Measurements from ENCODE around the gene PIGR. TPM values are rescaled to one million over a fixed set of nuclear protein-coding genes. Genes with fewer than 3 reads are reported as not detected.
A peak's percentile ranks its signal among the peaks of the same experiment; 100 is the strongest.

Gene PIGR
- polyA plus RNA-seq, 2 of the 4 experiments (the other 2 are of a cell fraction) = 0.01 TPM; not detected in 1

DNA sequence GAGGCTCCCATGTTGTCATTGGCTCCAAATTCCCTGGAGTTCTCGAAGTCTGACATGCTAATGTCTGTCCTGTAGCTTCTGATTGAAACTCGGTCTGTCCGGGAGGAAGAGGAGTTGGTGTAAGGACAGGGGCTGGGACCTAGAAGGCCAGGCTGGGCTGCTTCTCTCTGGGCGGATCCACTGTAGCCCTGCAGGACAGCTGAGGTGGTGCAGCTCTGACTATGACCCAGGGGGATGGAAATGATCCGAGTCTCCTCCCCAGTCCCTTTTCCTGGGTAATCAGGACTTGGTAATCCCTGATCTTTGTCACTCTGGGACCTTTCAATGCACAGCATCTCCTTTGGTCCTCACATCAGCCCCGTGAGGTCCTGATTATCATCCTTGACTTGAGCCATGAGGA lies 14.6 kb downstream of the PIGR start:
- CTCF ChIA-PET = interaction anchor here (0.7 to 7.8 kb wide), 10 partner anchors 15 to 452 kb away, joined by 3 to 63 read pairs (median 3); partner anchors contain the start of gene PIGR
- POLR2A ChIA-PET = no interaction called here
- 73% methylated on average over 6 of the region's 6 CpGs for WGBS (ENCODE audit: missing lambda C conversion rate)
- FAIRE-seq (no peak), DNase-seq (ENCODE audit: low read depth in 1 of 2, low spot score in 1 of 2) (no peak), ATAC-seq (peak; percentile 53 to 55; a peak in 3 of 6 replicates)
- Histone ChIP-seq H3K27ac (no peak overlapping the region), H3K4me1 (peaks cover 9% of the 10 kb centered on the region), H3K9me3 (no peaks in the 10 kb centered on the region), H3K4me3 (no peak overlapping the region), H3K4me2 (no peak overlapping the region)
- TF ChIP-seq RNF2 (IDR thresholded peaks at IDR 0.05; ENCODE audit: borderline replicate concordance, low read depth) (no peak), ZNF302 (CRISPR knock-in tag; IDR thresholded peaks at IDR 0.05) (no peak), HEYL (CRISPR knock-in tag; IDR thresholded peaks at IDR 0.05) (no peak), RARB (CRISPR knock-in tag; IDR thresholded peaks at IDR 0.05) (no peak), FOXS1 (CRISPR knock-in tag; IDR thresholded peaks at IDR 0.05) (no peak), KDM1A (IDR thresholded peaks at IDR 0.05; ENCODE audit: low read depth) (no peak), EHMT2 (IDR thresholded peaks at IDR 0.05; ENCODE audit: low read depth) (no peak), HDAC2 (IDR thresholded peaks at IDR 0.05) (no peak), JUN (IDR thresholded peaks at IDR 0.05) (no peak), BHLHE40 (IDR thresholded peaks at IDR 0.05; ENCODE audit: low read depth, low read length) (no peak), CBX2 (IDR thresholded peaks at IDR 0.05; ENCODE audit: borderline replicate concordance, low read depth) (no peak), JUNB (IDR thresholded peaks at IDR 0.05) (no peak)
- TF ChIP-seq, protein P1, sequence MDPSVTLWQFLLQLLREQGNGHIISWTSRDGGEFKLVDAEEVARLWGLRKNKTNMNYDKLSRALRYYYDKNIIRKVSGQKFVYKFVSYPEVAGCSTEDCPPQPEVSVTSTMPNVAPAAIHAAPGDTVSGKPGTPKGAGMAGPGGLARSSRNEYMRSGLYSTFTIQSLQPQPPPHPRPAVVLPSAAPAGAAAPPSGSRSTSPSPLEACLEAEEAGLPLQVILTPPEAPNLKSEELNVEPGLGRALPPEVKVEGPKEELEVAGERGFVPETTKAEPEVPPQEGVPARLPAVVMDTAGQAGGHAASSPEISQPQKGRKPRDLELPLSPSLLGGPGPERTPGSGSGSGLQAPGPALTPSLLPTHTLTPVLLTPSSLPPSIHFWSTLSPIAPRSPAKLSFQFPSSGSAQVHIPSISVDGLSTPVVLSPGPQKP (IDR thresholded peaks at IDR 0.05; ENCODE audit: low read depth, low read length) = no peak

DNA sequence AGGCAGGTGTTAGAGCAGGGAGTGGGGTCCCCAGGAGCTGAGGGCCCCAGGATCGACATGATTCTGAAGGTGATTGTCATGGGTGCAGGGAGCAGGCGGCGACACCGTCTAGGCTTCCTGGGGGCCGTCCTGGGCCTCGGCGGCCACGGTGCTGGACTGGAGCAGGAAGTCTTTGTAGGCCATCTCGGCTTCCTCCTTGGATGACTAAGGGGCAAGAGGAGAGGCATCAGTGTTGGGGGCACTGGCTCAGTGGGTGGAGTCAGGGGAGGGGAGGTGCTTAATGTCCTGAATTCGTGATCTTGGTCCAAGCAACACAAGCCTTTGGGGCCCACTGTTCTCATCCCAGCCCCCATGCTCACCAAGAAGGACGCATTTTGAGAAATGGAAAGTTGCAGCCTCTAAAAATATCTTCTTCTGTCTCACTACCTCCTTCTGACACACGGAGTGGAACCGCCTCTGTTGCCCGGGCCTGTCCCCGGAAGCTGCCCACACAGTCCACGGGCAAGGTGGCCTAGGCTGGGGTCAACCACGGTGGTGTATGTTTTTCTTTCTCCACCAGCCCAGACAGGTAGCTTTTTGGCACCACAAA lies 16.0 kb downstream of the PIGR start:
- H3K4me3 ChIP-seq = no peak overlapping the region
- POLR2A ChIA-PET = no interaction called here
- ATAC-seq = no peak
- FAIRE-seq = no peak
- no peak for DNase-seq (ENCODE audit: low read depth in 1 of 2, low spot score in 1 of 2)
- TF ChIP-seq FOSB (CRISPR knock-in tag; IDR thresholded peaks at IDR 0.05) (no peak), BCL3 (IDR thresholded peaks at IDR 0.05) (no peak), CEBPB (IDR thresholded peaks at IDR 0.05) (no peak), NPAS2 (CRISPR knock-in tag; IDR thresholded peaks at IDR 0.05; ENCODE audit: borderline replicate concordance) (no peak), POLR2AphosphoS2 (conservative IDR thresholded peaks at IDR 0.05; ENCODE audit: low read length) (no peak), ATOH8 (CRISPR knock-in tag; IDR thresholded peaks at IDR 0.05; ENCODE audit: low read depth) (no peak), EHMT2 (IDR thresholded peaks at IDR 0.05; ENCODE audit: low read depth) (no peak)
- H3K4me1 ChIP-seq = peaks cover 10% of the 10 kb centered on the region
- no peaks in the 10 kb centered on the region for H3K9me3 ChIP-seq
- CTCF ChIA-PET = interaction anchor here (0.6 to 7.8 kb wide), 5 partner anchors 16 to 222 kb away, joined by 3 to 63 read pairs (median 6); partner anchors contain the start of gene PIGR
- no peak overlapping the region for H3K4me2 ChIP-seq
- 96% methylated on average over 9 of the region's 17 CpGs for WGBS (ENCODE audit: missing lambda C conversion rate)
- H3K27ac ChIP-seq = no peak overlapping the region

DNA sequence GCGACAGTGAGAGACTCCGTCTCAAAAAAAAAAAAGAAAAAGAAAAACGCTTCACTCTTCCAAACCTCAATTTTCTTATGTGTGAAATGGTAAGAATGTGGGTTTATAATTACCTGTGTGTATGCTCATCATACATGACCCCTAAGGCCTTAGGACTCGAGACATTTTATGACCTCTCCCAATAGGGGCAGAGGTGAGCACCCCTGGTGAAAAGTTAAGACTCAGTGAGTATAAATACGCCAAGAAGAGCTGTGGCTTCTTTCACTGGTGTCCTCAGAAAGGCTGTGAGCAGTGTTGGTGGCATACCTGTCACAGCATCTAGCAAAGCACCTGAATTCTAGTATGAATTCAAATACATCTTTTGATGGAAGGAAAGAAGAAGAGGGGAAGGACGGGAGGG lies 16.7 kb downstream of the PIGR start:
- DNase-seq (ENCODE audit: low read depth in 1 of 2, low spot score in 1 of 2) (no peak), FAIRE-seq (no peak), ATAC-seq (no peak)
- Histone ChIP-seq H3K9me3 (no peaks in the 10 kb centered on the region), H3K27ac (no peak overlapping the region), H3K4me1 (peaks cover 10% of the 10 kb centered on the region), H3K4me2 (no peak overlapping the region), H3K4me3 (no peak overlapping the region)
- CTCF ChIA-PET = interaction anchor here (1.5 to 1.8 kb wide), 2 partner anchors 17 to 298 kb away, joined by 3 to 6 read pairs; no protein-coding TSS in a partner anchor
- TF ChIP-seq HOXB13 (CRISPR knock-in tag; IDR thresholded peaks at IDR 0.05; ENCODE audit: low read depth) (no peak), HMGXB4 (CRISPR knock-in tag; IDR thresholded peaks at IDR 0.05; ENCODE audit: borderline replicate concordance) (no peak), KDM1A (IDR thresholded peaks at IDR 0.05; ENCODE audit: low read depth) (no peak), CBX8 (IDR thresholded peaks at IDR 0.05) (no peak), RNF2 (IDR thresholded peaks at IDR 0.05; ENCODE audit: borderline replicate concordance, low read depth) (no peak), SMC3 (IDR thresholded peaks at IDR 0.05) (no peak), FOSB (CRISPR knock-in tag; IDR thresholded peaks at IDR 0.05) (no peak), POLR2AphosphoS2 (conservative IDR thresholded peaks at IDR 0.05; ENCODE audit: low read length) (no peak), CEBPB (IDR thresholded peaks at IDR 0.05) (no peak), SREBF2 (IDR thresholded peaks at IDR 0.05) (no peak)
- TF ChIP-seq, protein P2, sequence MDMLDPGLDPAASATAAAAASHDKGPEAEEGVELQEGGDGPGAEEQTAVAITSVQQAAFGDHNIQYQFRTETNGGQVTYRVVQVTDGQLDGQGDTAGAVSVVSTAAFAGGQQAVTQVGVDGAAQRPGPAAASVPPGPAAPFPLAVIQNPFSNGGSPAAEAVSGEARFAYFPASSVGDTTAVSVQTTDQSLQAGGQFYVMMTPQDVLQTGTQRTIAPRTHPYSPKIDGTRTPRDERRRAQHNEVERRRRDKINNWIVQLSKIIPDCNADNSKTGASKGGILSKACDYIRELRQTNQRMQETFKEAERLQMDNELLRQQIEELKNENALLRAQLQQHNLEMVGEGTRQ (IDR thresholded peaks at IDR 0.05) = no peak
- POLR2A ChIA-PET = no interaction called here
- WGBS (ENCODE audit: missing lambda C conversion rate) = 82% methylated on average over 6 of the region's 6 CpGs
